ENCODE results near the gene SSC4D. TPM values are rescaled to one million over a fixed set of nuclear protein-coding genes. Genes with fewer than 3 reads are reported as not detected.

The SSC4D gene
- total RNA-seq = 0.28 and 0.55 TPM in 2 replicates

GRCh38 chr7:76409537-76409936 lies at the start of gene SSC4D:
TSS of gene SSC4D (minus strand) at chr7:76409697. CDS start at chr7:76404439, 5,258 bp downstream.

GRCh38 chr7:76424413-76425111 lies 15.1 kb upstream of the SSC4D start, which contains the start of gene ZP3:
TSS of gene ZP3 (plus strand) at chr7:76424950. CDS start at chr7:76424965, 15 bp downstream.

GRCh38 chr7:76358481-76359110 lies 50.9 kb downstream of the SSC4D start, which contains the start of gene YWHAG:
TSS of gene YWHAG (minus strand) at chr7:76358991. CDS start at chr7:76358808, 183 bp downstream.

Other genes starting within 250 kb of the SSC4D start
- gene SRRM3, start 207.8 kb downstream of the SSC4D start, total RNA-seq = 1.1 and 2.0 TPM in 2 replicates
- gene HSPB1, start 107.0 kb downstream of the SSC4D start, total RNA-seq = 19.9 and 45.4 TPM in 2 replicates
- 56.2 and 95.2 TPM in 2 replicates for gene YWHAG, start 50.7 kb downstream of the SSC4D start, total RNA-seq
- 2.1 and 3.5 TPM in 2 replicates for gene ZP3, start 15.3 kb upstream of the SSC4D start, total RNA-seq
- 2.3 and 2.6 TPM in 2 replicates for gene DTX2, start 52.0 kb upstream of the SSC4D start, total RNA-seq
- 0.46 TPM in 1 of 2 replicates, not detected in the other for gene UPK3B, start 100.9 kb upstream of the SSC4D start, total RNA-seq
- 0.14 TPM in 1 of 2 replicates, not detected in the other for gene SPDYE16, start 133.6 kb upstream of the SSC4D start, total RNA-seq
- 4.7 and 4.9 TPM in 2 replicates for gene POMZP3, start 217.6 kb upstream of the SSC4D start, total RNA-seq

Measured in smooth muscle cell of bladder (primary cell).